Measurements from ENCODE around the gene DUOX1. TPM values are rescaled to one million over a fixed set of nuclear protein-coding genes. Genes with fewer than 3 reads are reported as not detected.

Gene DUOX1
- total and polyA plus RNA-seq, 9 of the 15 experiments (the other 6 are each of a cell fraction or from before 2014, with no cell fraction given) = 0.01 to 0.22 (median 0.01) TPM; not detected in 6

DNA sequence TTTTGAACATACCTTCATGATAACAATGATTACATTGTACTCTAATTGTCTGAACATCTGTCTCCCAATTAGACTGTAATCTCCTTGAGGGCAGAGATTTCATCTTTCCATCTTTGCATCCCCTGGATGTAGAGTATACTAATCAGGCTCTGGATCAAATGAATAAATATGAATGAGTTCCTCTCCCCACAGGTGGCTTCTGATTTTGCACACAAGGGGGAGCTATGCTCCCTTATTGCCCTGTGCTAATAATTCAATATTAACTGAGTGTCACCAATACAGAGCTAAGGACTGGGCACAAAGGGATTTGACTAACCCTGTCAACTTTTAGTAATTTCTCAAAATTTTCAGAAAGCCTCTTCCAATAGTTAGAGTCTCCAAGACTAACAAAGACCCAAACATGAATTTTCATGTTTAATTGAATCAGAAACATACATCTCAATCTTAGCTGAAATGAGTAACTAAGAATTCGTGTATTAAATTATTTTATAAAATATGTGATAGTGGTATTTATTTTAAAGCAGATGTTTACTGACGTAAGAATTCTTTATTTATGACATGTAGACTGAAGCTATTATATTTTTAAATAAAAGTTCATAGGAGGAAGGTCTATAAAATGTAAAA lies 3.1 kb upstream of the DUOX1 start (continued):
- TF ChIP-seq, protein P1, sequence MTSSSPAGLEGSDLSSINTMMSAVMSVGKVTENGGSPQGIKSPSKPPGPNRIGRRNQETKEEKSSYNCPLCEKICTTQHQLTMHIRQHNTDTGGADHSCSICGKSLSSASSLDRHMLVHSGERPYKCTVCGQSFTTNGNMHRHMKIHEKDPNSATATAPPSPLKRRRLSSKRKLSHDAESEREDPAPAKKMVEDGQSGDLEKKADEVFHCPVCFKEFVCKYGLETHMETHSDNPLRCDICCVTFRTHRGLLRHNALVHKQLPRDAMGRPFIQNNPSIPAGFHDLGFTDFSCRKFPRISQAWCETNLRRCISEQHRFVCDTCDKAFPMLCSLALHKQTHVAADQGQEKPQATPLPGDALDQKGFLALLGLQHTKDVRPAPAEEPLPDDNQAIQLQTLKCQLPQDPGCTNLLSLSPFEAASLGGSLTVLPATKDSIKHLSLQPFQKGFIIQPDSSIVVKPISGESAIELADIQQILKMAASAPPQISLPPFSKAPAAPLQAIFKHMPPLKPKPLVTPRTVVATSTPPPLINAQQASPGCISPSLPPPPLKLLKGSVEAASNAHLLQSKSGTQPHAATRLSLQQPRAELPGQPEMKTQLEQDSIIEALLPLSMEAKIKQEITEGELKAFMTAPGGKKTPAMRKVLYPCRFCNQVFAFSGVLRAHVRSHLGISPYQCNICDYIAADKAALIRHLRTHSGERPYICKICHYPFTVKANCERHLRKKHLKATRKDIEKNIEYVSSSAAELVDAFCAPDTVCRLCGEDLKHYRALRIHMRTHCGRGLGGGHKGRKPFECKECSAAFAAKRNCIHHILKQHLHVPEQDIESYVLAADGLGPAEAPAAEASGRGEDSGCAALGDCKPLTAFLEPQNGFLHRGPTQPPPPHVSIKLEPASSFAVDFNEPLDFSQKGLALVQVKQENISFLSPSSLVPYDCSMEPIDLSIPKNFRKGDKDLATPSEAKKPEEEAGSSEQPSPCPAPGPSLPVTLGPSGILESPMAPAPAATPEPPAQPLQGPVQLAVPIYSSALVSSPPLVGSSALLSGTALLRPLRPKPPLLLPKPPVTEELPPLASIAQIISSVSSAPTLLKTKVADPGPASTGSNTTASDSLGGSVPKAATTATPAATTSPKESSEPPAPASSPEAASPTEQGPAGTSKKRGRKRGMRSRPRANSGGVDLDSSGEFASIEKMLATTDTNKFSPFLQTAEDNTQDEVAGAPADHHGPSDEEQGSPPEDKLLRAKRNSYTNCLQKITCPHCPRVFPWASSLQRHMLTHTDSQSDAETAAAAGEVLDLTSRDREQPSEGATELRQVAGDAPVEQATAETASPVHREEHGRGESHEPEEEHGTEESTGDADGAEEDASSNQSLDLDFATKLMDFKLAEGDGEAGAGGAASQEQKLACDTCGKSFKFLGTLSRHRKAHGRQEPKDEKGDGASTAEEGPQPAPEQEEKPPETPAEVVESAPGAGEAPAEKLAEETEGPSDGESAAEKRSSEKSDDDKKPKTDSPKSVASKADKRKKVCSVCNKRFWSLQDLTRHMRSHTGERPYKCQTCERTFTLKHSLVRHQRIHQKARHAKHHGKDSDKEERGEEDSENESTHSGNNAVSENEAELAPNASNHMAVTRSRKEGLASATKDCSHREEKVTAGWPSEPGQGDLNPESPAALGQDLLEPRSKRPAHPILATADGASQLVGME (CRISPR knock-in tag; IDR thresholded peaks at IDR 0.05) = no peak
- TF ChIP-seq NR2F6 (CRISPR knock-in tag; IDR thresholded peaks at IDR 0.05) (no peak), CTBP1 (IDR thresholded peaks at IDR 0.05; ENCODE audit: borderline replicate concordance) (no peak), U2AF2 (optimal IDR thresholded peaks at IDR 0.05; ENCODE audit: low read depth, low read length) (no peak), POLR2A (conservative IDR thresholded peaks at IDR 0.05) (no peak), MCM5 (IDR thresholded peaks at IDR 0.05; ENCODE audit: low read depth) (no peak), PPARD (CRISPR knock-in tag; IDR thresholded peaks at IDR 0.05) (no peak), ZNF146 (CRISPR knock-in tag; IDR thresholded peaks at IDR 0.05; ENCODE audit: unreplicated experiment) (no peak), ZBTB12 (CRISPR knock-in tag; IDR thresholded peaks at IDR 0.05) (no peak), ZHX1 (conservative IDR thresholded peaks at IDR 0.05; ENCODE audit: low read length) (no peak), GATA2 (CRISPR knock-in tag; IDR thresholded peaks at IDR 0.05) (no peak), EWSR1 (IDR thresholded peaks at IDR 0.05; ENCODE audit: borderline replicate concordance, low read depth, partially characterized antibody) (no peak), SPI1 (IDR thresholded peaks at IDR 0.05; ENCODE audit: borderline replicate concordance, low read depth, low read length) (0 out of 2 replicates have a peak, but pooled peaks have one; percentile 3), LARP7 (IDR thresholded peaks at IDR 0.05) (no peak)
- TF ChIP-seq, protein P2, sequence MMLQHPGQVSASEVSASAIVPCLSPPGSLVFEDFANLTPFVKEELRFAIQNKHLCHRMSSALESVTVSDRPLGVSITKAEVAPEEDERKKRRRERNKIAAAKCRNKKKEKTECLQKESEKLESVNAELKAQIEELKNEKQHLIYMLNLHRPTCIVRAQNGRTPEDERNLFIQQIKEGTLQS (IDR thresholded peaks at IDR 0.05) = no peak
- TF ChIP-seq, protein P2 (CRISPR knock-in tag; conservative IDR thresholded peaks at IDR 0.05) = no peak
